DND-41 (cell line): ENCODE measurements around the gene SNX9.

ENCODE experiments used
- ATAC-seq: fragments of 200-7000 bp; cut with Tn5 transposase; 3 replicates; pipeline ENCODE4 v1.9.1; 2021; ENCODE audit warnings: low read depth; ENCODE audit not compliant: insufficient read depth
- DNase-seq: peaks from one replicate; pipeline ENCODE4 v3.0.0-alpha.2; 2020
- H2AFZ ChIP-seq: 2 replicates; pipeline ENCODE4 v1.6.0; 2012; ENCODE audit warnings: low read depth, low read length
- H3K27ac ChIP-seq: 2 replicates; pipeline ENCODE4 v1.5.1; 2012; ENCODE audit warnings: low read length, inconsistent platforms
- H3K27me3 ChIP-seq: fragments of 200-600 bp; sonication (generic); 2 replicates; pipeline ENCODE4 v1.6.0; 2012; ENCODE audit warnings: low read length, mild to moderate bottlenecking, inconsistent platforms; ENCODE audit not compliant: insufficient read depth, poor library complexity
- H3K36me3 ChIP-seq: 2 replicates; pipeline ENCODE4 v1.5.1; 2012; ENCODE audit warnings: low read length, inconsistent platforms; ENCODE audit not compliant: insufficient read depth
- H3K4me1 ChIP-seq: 2 replicates; pipeline ENCODE4 v1.5.1; 2012; ENCODE audit warnings: mild to moderate bottlenecking, low read length; ENCODE audit not compliant: insufficient read depth
- H3K4me2 ChIP-seq: 2 replicates; pipeline ENCODE4 v1.6.0; 2012; ENCODE audit warnings: mild to moderate bottlenecking, moderate library complexity, low read length, inconsistent platforms; ENCODE audit not compliant: insufficient read depth
- H3K4me3 ChIP-seq, 2 experiments: fragments of 200-600 bp in 1 of 2; shearing (Covaris generic) in 1 of 2; 2 replicates each; pipeline ENCODE4 v1.5.1; 2012 to 2016; ENCODE audit warnings: inconsistent platforms in 2 of 2, low read length in 2 of 2, mild to moderate bottlenecking in 2 of 2, low read depth in 1 of 2, moderate library complexity in 1 of 2
- H3K79me2 ChIP-seq: 2 replicates; pipeline ENCODE4 v1.6.0; 2012; ENCODE audit warnings: low read length, inconsistent platforms; ENCODE audit not compliant: insufficient read depth
- H3K9ac ChIP-seq: 2 replicates; pipeline ENCODE4 v1.6.0; 2012; ENCODE audit warnings: low read depth, mild to moderate bottlenecking, inconsistent platforms, low read length, moderate library complexity
- H3K9me3 ChIP-seq: 2 replicates; pipeline ENCODE4 v1.5.1; 2012; ENCODE audit warnings: low read length, moderate library complexity, mild to moderate bottlenecking, inconsistent platforms; ENCODE audit not compliant: insufficient read depth, severe bottlenecking
- H4K20me1 ChIP-seq: 2 replicates; pipeline ENCODE4 v1.6.0; 2012; ENCODE audit warnings: low read length; ENCODE audit not compliant: insufficient read depth
- CTCF ChIP-seq: IDR thresholded peaks from 2 replicates; pipeline ENCODE4 v1.5.1; 2012; ENCODE audit warnings: borderline replicate concordance, low read length, moderate library complexity, mild to moderate bottlenecking; ENCODE audit not compliant: poor library complexity, severe bottlenecking; ENCODE audit errors: extremely low read depth
- EZH2 ChIP-seq: IDR thresholded peaks from 3 replicates; pipeline ENCODE4 v1.6.1; 2012; ENCODE audit warnings: borderline replicate concordance, low read depth, mild to moderate bottlenecking, moderate library complexity, low read length, inconsistent platforms; ENCODE audit not compliant: severe bottlenecking

The SNX9 gene

DNA sequence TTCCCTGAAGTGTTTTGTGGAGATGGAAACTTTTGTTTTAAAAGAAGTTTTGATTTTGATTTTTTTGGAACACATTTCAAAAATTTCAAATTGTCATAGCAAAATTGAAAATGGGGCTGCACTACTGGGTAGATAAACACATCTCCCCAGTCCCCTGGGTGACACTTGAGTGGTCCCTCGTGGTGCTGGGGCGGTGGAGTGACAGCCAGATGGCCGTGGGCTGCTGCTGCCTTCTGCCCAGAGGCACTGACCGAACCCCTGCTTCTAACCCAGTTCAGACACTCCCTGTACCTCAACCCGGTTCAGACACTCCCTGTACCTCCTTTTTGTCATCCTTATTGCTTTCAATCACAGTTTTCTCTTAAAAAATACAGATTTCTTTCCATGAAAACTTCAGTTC is 88.7 kb downstream of the SNX9 start:
- Histone ChIP-seq H3K36me3 (no peaks in the 10 kb centered on the region), H3K9me3 (no peaks in the 10 kb centered on the region), H3K9ac (no peak overlapping the region), H3K27ac (no peak overlapping the region), H3K79me2 (no peaks in the 10 kb centered on the region), H3K4me1 (no peaks in the 10 kb centered on the region), H3K4me2 (no peak overlapping the region), H2AFZ (no peak overlapping the region), H3K4me3 (no peak overlapping the region), H4K20me1 (no peaks in the 10 kb centered on the region), H3K27me3 (peaks cover 3% of the 10 kb centered on the region)
- TF ChIP-seq CTCF (no peak), EZH2 (no peak)
- ATAC-seq (no peak), DNase-seq (no peak)

DNA sequence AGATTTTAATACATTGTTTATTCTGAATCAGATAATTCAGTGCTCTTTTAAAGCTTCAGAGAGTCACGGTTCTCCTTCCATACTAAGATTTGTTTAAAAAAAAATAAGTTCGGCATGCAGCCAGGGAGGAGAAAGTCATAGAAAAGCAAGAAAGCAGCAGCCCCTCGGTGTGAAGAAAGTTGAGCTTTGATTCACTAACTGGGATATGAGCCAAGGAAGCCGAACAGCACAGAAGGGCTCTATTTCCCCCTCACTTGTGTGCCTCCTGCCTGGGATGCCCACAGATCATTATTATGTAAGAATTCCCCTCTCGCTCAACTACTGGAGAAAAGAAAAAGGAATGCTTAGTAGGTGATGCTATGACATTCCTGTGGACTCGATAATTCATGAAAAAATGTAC is 89.3 kb downstream of the SNX9 start:
- Histone ChIP-seq H3K9me3 (no peaks in the 10 kb centered on the region), H3K9ac (no peak overlapping the region), H3K27ac (no peak overlapping the region), H3K36me3 (no peaks in the 10 kb centered on the region), H3K79me2 (no peaks in the 10 kb centered on the region), H2AFZ (no peak overlapping the region), H3K27me3 (peaks cover 3% of the 10 kb centered on the region), H3K4me2 (no peak overlapping the region), H3K4me3 (no peak overlapping the region), H3K4me1 (no peaks in the 10 kb centered on the region), H4K20me1 (no peaks in the 10 kb centered on the region)
- ATAC-seq (no peak), DNase-seq (no peak)
- TF ChIP-seq EZH2 (no peak), CTCF (no peak)

GRCh38 chr6:157921685-157922367 is 98.8 kb downstream of the SNX9 start:
- no peaks in the 10 kb centered on the region for H3K79me2 ChIP-seq
- no peak overlapping the region for H3K4me2 ChIP-seq

More at GRCh38 chr6:157921685-157922367, 98.8 kb downstream of the SNX9 start:
- Histone ChIP-seq H3K36me3 (no peaks in the 10 kb centered on the region), H2AFZ (no peak overlapping the region), H4K20me1 (no peaks in the 10 kb centered on the region), H3K4me3 (no peak overlapping the region), H3K27me3 (no peaks in the 10 kb centered on the region), H3K4me1 (no peaks in the 10 kb centered on the region), H3K27ac (no peak overlapping the region), H3K9ac (no peak overlapping the region), H3K9me3 (peaks cover 7% of the 10 kb centered on the region)
- no peak for TF ChIP-seq EZH2
- TF ChIP-seq CTCF = no peak
- no peak for ATAC-seq
- DNase-seq = no peak
